Caki2 (cell line): ENCODE measurements around the gene KIAA1671. TPM values are rescaled to one million over a fixed set of nuclear protein-coding genes. Genes with fewer than 3 reads are reported as not detected.

ENCODE experiments used
- DNase-seq: peaks from one replicate; pipeline ENCODE4 v3.0.0-alpha.2; 2015; ENCODE audit warnings: low read depth
- in situ Hi-C: cut with HindIII; loops from 2 replicates; pipeline ENCODE4 v1.10.0; 2016; ENCODE audit warnings: low sequenced_read_pairs, low pct_unique_long_range_greater_than_20kb, mixed read lengths
- total RNA-seq: library from RNA; depleted of rRNA; stranded (reverse); fragments of >200 nt; shearing (Covaris generic); gene quantifications from 2 replicates; pipeline ENCODE4 v1.2.3, GENCODE V29; 2014; ENCODE audit warnings: low replicate concordance

The KIAA1671 gene
- total RNA-seq, 1 experiment from 2014 or later: 11.7 TPM

- in situ Hi-C loops: loop anchor here (25.0 kb wide), 1 partner anchor 88 kb away; the partner anchor contains the start of gene LHFPL7
- no peak for DNase-seq
Measured at GRCh38 chr22:25024895-25025294, 72.4 kb downstream of the KIAA1671 start.

DNA sequence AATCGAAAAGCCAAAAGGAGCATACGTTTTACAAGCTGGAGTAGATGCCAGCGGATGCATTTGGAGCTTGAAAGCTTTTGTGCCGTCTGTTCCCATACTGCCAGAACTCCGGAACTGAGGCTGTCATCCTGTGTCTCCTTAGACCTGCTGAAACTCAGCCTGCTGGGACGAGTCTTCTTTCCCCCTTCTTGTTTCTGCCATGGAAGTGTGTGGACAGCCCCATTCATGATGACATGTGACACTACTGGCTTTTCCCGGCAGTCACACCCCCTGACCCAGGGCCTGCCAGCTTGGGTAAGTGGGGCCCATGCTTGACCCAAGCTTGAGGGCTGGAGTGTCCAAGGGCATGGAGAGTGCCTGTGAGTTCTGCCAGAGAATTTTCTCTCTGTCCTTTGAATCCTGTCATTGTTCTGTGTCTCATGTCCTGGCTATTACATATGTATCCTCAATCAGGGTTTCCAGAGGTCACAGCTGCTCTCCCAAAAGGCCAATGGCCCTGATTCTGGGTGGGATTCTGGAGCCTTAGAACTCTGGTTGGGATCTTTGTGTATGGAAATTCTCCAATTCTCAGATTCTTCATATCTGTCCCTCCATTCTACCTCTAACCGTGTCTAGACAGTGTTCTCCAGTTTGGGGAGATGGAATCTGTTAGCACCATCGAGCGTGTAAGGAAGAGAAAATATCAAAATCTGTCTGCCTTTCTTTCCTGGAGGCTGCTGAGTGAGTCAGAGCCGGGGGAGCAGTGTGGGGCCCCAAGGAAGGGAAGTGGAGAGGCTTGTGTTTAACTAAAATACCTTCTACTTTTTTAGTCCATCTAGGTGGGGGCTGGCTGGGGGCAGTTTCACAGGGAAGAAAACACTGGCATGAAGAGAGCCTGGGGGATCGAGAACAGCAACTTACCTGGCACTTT lies 73.2 kb downstream of the KIAA1671 start:
- peak; percentile 56 for DNase-seq
- in situ Hi-C loops: loop anchor here (25.0 kb wide), 1 partner anchor 88 kb away; the partner anchor contains the start of gene LHFPL7

GRCh38 chr22:25027043-25027906 lies 74.8 kb downstream of the KIAA1671 start:
- no peak for DNase-seq
- in situ Hi-C loops: loop anchor here (25.0 kb wide), 1 partner anchor 90 kb away; the partner anchor contains the start of gene LHFPL7

DNA sequence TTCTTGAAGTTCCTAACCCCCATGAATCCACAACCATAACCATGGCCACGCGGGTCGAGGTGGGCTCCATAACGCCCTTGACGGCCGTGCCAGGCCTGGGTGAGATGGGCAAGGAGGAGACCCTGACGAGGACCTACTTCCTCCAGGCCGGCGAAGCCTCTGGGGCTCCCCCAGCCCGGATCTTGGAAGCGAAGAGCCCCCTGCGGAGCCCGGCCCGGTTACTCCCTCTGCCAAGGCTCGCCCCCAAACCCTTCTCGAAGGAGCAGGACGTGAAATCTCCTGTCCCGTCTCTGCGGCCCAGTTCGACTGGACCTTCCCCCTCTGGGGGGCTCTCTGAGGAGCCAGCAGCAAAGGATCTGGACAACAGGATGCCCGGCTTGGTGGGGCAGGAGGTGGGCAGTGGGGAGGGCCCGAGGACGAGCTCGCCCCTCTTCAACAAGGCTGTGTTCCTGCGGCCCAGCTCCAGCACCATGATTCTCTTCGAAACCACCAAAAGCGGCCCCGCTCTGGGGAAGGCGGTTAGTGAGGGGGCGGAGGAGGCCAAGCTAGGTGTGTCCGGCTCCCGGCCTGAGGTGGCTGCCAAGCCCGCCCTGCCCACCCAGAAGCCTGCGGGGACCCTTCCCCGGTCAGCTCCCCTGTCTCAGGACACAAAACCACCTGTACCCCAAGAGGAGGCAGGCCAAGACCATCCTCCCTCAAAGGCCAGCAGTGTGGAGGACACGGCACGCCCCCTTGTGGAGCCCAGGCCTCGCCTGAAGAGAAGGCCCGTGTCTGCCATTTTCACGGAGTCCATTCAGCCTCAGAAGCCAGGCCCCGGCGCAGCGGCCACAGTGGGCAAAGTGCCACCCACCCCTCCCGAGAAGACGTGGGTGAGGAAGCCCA lies 75.7 kb downstream of the KIAA1671 start:
- DNase-seq: no peak
- in situ Hi-C loops: loop anchor here (25.0 kb wide), 1 partner anchor 91 kb away; the partner anchor contains the start of gene LHFPL7

DNA sequence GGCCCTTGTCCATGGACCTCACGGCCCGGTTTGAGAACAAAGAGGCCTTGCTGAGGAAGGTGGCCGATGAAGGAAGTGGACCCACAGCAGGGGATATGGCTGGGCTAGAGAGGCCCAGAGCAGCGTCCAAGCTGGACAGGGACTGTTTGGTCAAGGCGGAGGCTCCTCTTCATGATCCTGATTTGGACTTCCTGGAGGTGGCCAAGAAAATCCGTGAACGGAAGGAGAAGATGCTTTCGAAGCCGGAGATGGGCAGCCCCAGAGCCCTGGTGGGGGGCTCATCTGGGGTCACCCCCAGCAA lies 76.3 kb downstream of the KIAA1671 start:
- in situ Hi-C loops: loop anchor here (25.0 kb wide), 1 partner anchor 91 kb away; the partner anchor contains the start of gene LHFPL7
- no peak for DNase-seq

- in situ Hi-C loops: loop anchor here (25.0 kb wide), 1 partner anchor 92 kb away; the partner anchor contains the start of gene LHFPL7
- no peak for DNase-seq
Measured at GRCh38 chr22:25029181-25029580, 76.7 kb downstream of the KIAA1671 start.

DNA sequence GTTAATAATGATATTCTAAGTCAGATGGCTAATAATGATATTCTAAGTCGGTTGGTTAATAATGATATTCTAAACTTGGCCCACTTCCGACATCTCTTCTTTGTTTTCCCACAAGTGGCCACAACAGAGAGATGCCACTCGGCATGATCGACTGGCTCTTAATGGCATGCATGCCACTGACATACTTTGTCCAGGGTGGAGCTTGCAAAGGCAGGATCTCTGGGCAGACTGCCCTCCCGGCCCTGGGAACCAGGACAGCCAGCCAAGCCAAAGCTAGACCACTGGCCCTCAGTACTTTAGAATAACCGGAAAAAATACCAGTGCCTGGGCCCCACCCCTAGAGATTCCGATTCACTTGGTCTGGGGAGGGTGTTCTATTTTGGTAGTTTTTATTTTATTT lies 78.1 kb downstream of the KIAA1671 start:
- DNase-seq: peak; percentile 55
- in situ Hi-C loops: loop anchor here (25.0 kb wide), 1 partner anchor 93 kb away; the partner anchor contains the start of gene LHFPL7

DNA sequence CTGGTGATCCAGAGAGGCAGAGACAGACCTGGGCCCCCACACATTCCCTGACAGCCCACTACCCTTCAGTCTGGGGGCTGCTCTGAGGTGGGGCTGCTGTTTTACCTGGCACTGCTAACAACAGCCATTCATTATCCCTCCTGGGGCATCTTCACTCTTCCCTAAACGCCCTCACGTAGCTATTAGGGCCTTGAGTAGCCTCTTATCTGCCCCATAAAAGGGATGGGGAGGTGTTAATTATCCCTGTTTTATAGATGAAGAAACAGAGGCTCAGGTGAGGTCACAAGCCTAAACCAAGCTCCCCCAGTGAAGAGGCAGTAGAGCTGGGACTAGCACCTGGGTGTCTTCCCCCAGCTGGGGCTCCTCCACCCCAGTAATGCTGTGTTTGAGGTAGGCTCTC lies 79.5 kb downstream of the KIAA1671 start:
- DNase-seq: no peak
- in situ Hi-C loops: loop anchor here (25.0 kb wide), 1 partner anchor 95 kb away; the partner anchor contains the start of gene LHFPL7

DNA sequence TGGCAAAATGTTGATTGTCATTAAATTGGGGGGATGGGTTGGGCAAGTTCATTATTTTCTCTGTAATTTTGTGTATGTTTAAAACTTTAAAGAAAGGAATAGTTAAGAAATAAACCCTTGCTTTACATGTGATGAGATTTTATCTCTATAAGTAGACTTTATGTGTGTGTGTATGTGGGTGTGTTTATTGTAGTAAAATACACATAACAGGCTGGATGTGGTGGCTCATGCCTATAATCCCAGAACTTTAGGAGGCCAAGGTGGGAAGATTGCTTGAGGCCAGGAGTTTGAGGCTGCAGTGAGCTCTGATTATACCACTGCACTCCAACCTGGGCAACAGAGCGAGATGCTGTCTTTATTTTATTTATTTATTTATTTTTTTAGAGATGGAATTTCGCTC lies 83.2 kb downstream of the KIAA1671 start:
- DNase-seq: no peak
- in situ Hi-C loops: loop anchor here (25.0 kb wide), 1 partner anchor 98 kb away; the partner anchor contains the start of gene LHFPL7

GRCh38 chr22:25038239-25038638 lies 85.7 kb downstream of the KIAA1671 start:
- DNase-seq: no peak
- in situ Hi-C loops: loop anchor here (25.0 kb wide), 1 partner anchor 101 kb away; the partner anchor contains the start of gene LHFPL7

- no peak for DNase-seq
- in situ Hi-C loops: loop anchor here (25.0 kb wide), 1 partner anchor 101 kb away; the partner anchor contains the start of gene LHFPL7
Measured at GRCh38 chr22:25038771-25039170, 86.3 kb downstream of the KIAA1671 start.

DNA sequence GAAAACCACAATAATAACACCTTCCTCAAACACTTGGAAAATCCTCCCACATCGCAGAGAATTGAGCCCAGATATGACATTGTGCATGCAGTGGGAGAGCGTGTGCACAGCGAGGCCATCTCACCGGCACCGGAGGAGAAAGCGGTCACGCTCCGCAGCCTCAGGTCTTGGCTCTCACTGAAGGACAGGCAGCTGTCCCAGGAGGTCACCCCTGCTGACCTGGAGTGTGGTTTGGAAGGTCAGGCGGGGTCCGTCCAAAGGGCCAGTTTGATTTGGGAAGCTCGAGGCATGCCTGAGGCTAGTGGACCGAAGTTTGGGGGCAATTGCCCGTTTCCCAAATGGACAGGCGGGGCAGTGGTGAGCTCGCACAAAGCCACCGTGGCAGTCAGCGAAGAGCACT lies 86.7 kb downstream of the KIAA1671 start:
- in situ Hi-C loops: loop anchor here (25.0 kb wide), 1 partner anchor 102 kb away; the partner anchor contains the start of gene LHFPL7
- no peak for DNase-seq

DNA sequence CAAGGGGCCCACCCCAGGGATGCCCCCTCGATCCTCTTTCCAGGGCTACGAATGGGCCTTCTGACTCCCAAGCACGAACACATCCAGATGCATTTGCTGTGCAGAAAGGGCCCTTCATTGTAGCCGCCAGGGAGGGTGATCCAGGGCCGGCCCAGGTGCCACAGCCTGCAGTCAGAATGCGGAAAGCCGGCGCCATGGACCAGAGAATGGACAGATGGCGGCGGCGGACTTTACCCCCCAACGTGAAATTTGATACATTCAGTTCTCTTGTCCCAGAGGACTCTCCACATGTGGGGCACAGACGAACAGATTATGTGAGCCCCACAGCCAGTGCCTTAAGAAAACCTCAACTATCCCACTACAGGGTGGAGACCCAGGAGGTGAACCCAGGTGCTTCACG lies 87.2 kb downstream of the KIAA1671 start:
- in situ Hi-C loops: loop anchor here (25.0 kb wide), 1 partner anchor 102 kb away; the partner anchor contains the start of gene LHFPL7
- DNase-seq: no peak

DNA sequence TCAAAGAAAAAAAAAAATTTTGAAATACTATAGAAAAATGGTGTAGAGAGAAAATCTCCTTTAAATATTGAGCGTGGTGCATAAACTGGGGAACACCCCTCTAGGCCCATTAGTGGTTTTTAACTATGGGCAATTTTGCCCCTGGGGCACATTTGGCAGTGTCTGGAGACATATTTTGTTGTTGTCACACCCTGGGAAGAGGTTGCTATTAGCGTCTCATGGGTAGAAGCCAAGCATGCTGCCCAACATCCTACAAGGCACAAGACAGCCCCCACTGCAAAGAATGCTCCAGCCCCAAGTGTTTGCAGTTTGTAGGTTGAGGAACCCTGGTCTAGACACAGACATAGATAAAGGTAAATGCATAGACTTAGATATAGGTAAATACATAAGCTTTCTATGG lies 92.6 kb downstream of the KIAA1671 start:
- no peak for DNase-seq
- in situ Hi-C loops: loop anchor here (25.0 kb wide), 1 partner anchor 108 kb away; the partner anchor contains the start of gene LHFPL7

- in situ Hi-C loops: loop anchor here (25.0 kb wide), 1 partner anchor 111 kb away; the partner anchor contains the start of gene LHFPL7
Measured at GRCh38 chr22:25048071-25048470, 95.6 kb downstream of the KIAA1671 start.

GRCh38 chr22:25048659-25049647 lies 96.4 kb downstream of the KIAA1671 start:
- DNase-seq: peak; percentile 57
- in situ Hi-C loops: loop anchor here (25.0 kb wide), 1 partner anchor 112 kb away; the partner anchor contains the start of gene LHFPL7

More at GRCh38 chr22:25048071-25048470, 95.6 kb downstream of the KIAA1671 start:
- DNase-seq: no peak
